K562 (cell line): Measurements from ENCODE around the gene TGFBR3L. TPM values are rescaled to one million over a fixed set of nuclear protein-coding genes. Genes with fewer than 3 reads are reported as not detected.
A peak's percentile ranks its signal among the peaks of the same experiment; 100 is the strongest.

Experiments
- ATAC-seq: fragments of 200-7000 bp; cut with Tn5 transposase; 3 replicates; pipeline ENCODE4 v1.9.1; 2020; ENCODE audit warnings: moderate library complexity
- BruUV-seq: library from RNA; stranded (reverse); fragments of 400-500 nt; replicated peaks from 2 replicates; lab custom pipeline; 2021; lab: Mats Ljungman, UMichigan
- CTCF ChIA-PET: fragments of 300-600 bp; formaldehyde crosslinking; extraction: SDS; loops from one replicate; lab custom pipeline; 2021; ENCODE audit warnings: low intra/inter-chr PET ratio; lab: Yijun Ruan, JAX
- POLR2A ChIA-PET: fragments of 300-600, 350-650 bp; sonication (Branson Sonifier 250); formaldehyde crosslinking; extraction: SDS; loops from one replicate; lab custom pipeline; 2021; ENCODE audit warnings: antibody characterized with exemption, inconsistent platforms; lab: Yijun Ruan, JAX
- DNase-seq, 4 experiments: peaks; one replicate each; pipeline versions ENCODE4 v3.0.0 to v3.0.0-alpha.2; 2011 to 2018; ENCODE audit warnings: low spot score in 3 of 4, mixed read lengths in 3 of 4; ENCODE audit errors: extremely low read depth in 1 of 4
- FAIRE-seq: peaks from 2 replicates; lab custom pipeline; 2011; peaks lifted over from hg19 to GRCh38; lab: Jason Lieb, UNC
- H2AFZ ChIP-seq: 2 replicates; pipeline ENCODE4 v1.6.0; 2011; ENCODE audit warnings: low read depth, low read length, control low read depth, inconsistent platforms
- H3K27ac ChIP-seq: fragments of 200-600 bp; 3 replicates; pipeline ENCODE4 v1.8.0; 2011; ENCODE audit warnings: low read depth, mild to moderate bottlenecking, control low read depth, inconsistent platforms, low read length, moderate library complexity, mixed read lengths; ENCODE audit errors: extremely low read depth
- H3K27me3 ChIP-seq, 2 experiments: fragments of 300-600 bp in 1 of 2; 2 replicates in 1 of 2; 3 replicates in 1 of 2; pipeline versions ENCODE4 v1.6.0 to v1.8.0; 2011; ENCODE audit warnings: inconsistent platforms in 2 of 2, low read length in 2 of 2, mild to moderate bottlenecking in 1 of 2, mixed read lengths in 1 of 2, moderate library complexity in 1 of 2; ENCODE audit not compliant: control insufficient read depth in 2 of 2, insufficient read depth in 2 of 2
- H3K36me3 ChIP-seq: fragments of 300-600 bp; 3 replicates; pipeline ENCODE4 v1.8.0; 2011; ENCODE audit warnings: mild to moderate bottlenecking, low read length, inconsistent platforms; ENCODE audit not compliant: control insufficient read depth, insufficient read depth
- H3K4me1 ChIP-seq, 2 experiments: fragments of 200-600 bp in 1 of 2; replicated peaks in 1 of 2; 2 replicates in 1 of 2; 3 replicates in 1 of 2; pipeline versions ENCODE4 v1.5.1 to v1.8.0; 2011; ENCODE audit warnings: inconsistent platforms in 2 of 2, low read length in 2 of 2, mild to moderate bottlenecking in 1 of 2, mixed read lengths in 1 of 2, moderate library complexity in 1 of 2; ENCODE audit not compliant: control insufficient read depth in 2 of 2, insufficient read depth in 2 of 2
- H3K4me2 ChIP-seq: 2 replicates; pipeline ENCODE4 v1.6.1; 2011; ENCODE audit warnings: low read length, control low read depth, inconsistent platforms, mixed read lengths; ENCODE audit not compliant: insufficient read depth
- H3K4me3 ChIP-seq: fragments of 200-600 bp; sonication (generic), shearing (Covaris generic); 2 replicates; pipeline ENCODE4 v1.5.1; 2016; ENCODE audit warnings: control low read depth, inconsistent platforms
- H3K79me2 ChIP-seq: fragments of 200-600 bp; 3 replicates; pipeline ENCODE4 v1.8.0; 2011; ENCODE audit warnings: low read length, inconsistent platforms; ENCODE audit not compliant: control insufficient read depth, insufficient read depth
- H3K9ac ChIP-seq, 2 experiments: 2 replicates each; pipeline versions ENCODE4 v1.6.0 to v1.6.1; 2011; ENCODE audit warnings: low read depth in 2 of 2, low read length in 2 of 2, control low read depth in 1 of 2, inconsistent platforms in 1 of 2, mild to moderate bottlenecking in 1 of 2, mixed read lengths in 1 of 2; ENCODE audit not compliant: insufficient read depth in 1 of 2
- H3K9me1 ChIP-seq: one replicate; pipeline ENCODE4 v1.6.0; 2011; ENCODE audit warnings: inconsistent platforms, mild to moderate bottlenecking, low read length, moderate library complexity; ENCODE audit not compliant: control insufficient read depth, insufficient read depth
- H3K9me3 ChIP-seq: replicated peaks from 2 replicates; pipeline ENCODE4 v1.5.1; 2011; ENCODE audit warnings: low read depth, low read length, inconsistent platforms; ENCODE audit not compliant: control insufficient read depth, insufficient read depth
- H4K20me1 ChIP-seq: replicated peaks from 2 replicates; pipeline ENCODE4 v1.6.1; 2011; ENCODE audit warnings: low read length, inconsistent platforms, mixed read lengths; ENCODE audit not compliant: control insufficient read depth, insufficient read depth
- ASH1L ChIP-seq: fragments of 450-650 bp; IDR thresholded peaks from 2 replicates; pipeline ENCODE4 v1.6.1; 2018; ENCODE audit warnings: borderline replicate concordance, mild to moderate bottlenecking, low read depth; ENCODE audit not compliant: partially characterized antibody
- BCL6 ChIP-seq: fragments of 250-450 bp; sonication (Bioruptor Pico); IDR thresholded peaks from 2 replicates; pipeline ENCODE4 v1.4.0; 2020
- JUN ChIP-seq, 2 experiments: sonication (generic) in 1 of 2; formaldehyde crosslinking in 1 of 2; IDR thresholded peaks; 2 replicates each; pipeline versions ENCODE4 v1.6.1 to v1.8.0; 2012 to 2022; ENCODE audit warnings: borderline replicate concordance in 2 of 2, mild to moderate bottlenecking in 2 of 2, improper control_type of control experiment in 1 of 2, low read depth in 1 of 2, low read length in 1 of 2, missing genetic modification reagents in 1 of 2
- NFE2 ChIP-seq: IDR thresholded peaks from 2 replicates; pipeline ENCODE4 v1.6.1; 2014; ENCODE audit warnings: antibody characterized with exemption, low read depth
- POLR2G ChIP-seq: fragments of 200-400 bp; formaldehyde crosslinking; IDR thresholded peaks from 2 replicates; pipeline ENCODE4 v1.6.1; 2017; ENCODE audit warnings: low read depth, mild to moderate bottlenecking, antibody characterized with exemption, low read length, moderate library complexity
- SFPQ ChIP-seq: fragments of 200-400 bp; formaldehyde crosslinking; IDR thresholded peaks from 2 replicates; pipeline ENCODE4 v1.6.1; 2017; ENCODE audit warnings: mild to moderate bottlenecking, low read depth, low read length, moderate library complexity
- SIRT6 ChIP-seq: IDR thresholded peaks from one replicate; pipeline ENCODE4 v1.6.1; 2012; ENCODE audit warnings: low read depth, mild to moderate bottlenecking, control low read depth, inconsistent platforms, low read length, moderate library complexity
- SUPT5H ChIP-seq: fragments of 450-650 bp; IDR thresholded peaks from 2 replicates; pipeline ENCODE4 v1.6.1; 2016
- ZNF316 ChIP-seq: fragments of 450-650 bp; IDR thresholded peaks from 2 replicates; pipeline ENCODE4 v1.6.1; 2016
- ZNF347 ChIP-seq: fragments of 450-650 bp; formaldehyde crosslinking; IDR thresholded peaks from 2 replicates; pipeline ENCODE4 v1.4.0; 2020; ENCODE audit warnings: low read depth, mild to moderate bottlenecking, moderate library complexity
- WGBS: fragments of 100-300 bp; shearing (Covaris generic); methylation state at CpG from one replicate; pipeline ENCODE4 v1.1.6; 2016; ENCODE audit warnings: low coverage, mixed read lengths; ENCODE audit not compliant: insufficient coverage; ENCODE audit errors: missing lambda C conversion rate; 5-methylcytosine and 5-hydroxymethylcytosine counted together
- in situ Hi-C: fragments of 300-500 bp; cut with MboI; formaldehyde crosslinking; loops from 4 replicates; pipeline ENCODE4 v1.15.0; 2018; ENCODE audit warnings: inconsistent platforms, mixed read lengths
- intact Hi-C: fragments of 100-400 bp; cut with micrococcal nuclease; formaldehyde crosslinking; loops from 2 replicates; pipeline ENCODE4 v1.14.2; 2022
- polyA plus RNA-seq, 8 experiments: library from polyadenylated mRNA; depleted of rRNA in 4 of 8; stranded (reverse) in 5 of 8; unstranded in 3 of 8; fragments of >200 nt; fragmentation: Nextera tagmentation in 2 of 8; fragmentation: Illumina TruSeq in 1 of 8; extraction: Ambion mirVana in 2 of 8; extraction: Trizol in 1 of 8; gene quantifications; 2 replicates each; pipeline versions ENCODE4 v1.2.1 to v1.2.3, GENCODE V29; 2011 to 2014; ENCODE audit warnings: inconsistent platforms in 1 of 8, missing spikeins in 1 of 8
- total RNA-seq, 7 experiments: library from RNA; depleted of rRNA in 6 of 7; stranded (reverse); fragments of >200 nt in 6 of 7; fragmentation: Illumina TruSeq in 2 of 7; extraction: Trizol in 2 of 7; gene quantifications; 2 replicates each; pipeline versions ENCODE4 v1.2.1 to v1.2.3, GENCODE V29; 2011 to 2021; ENCODE audit warnings: low replicate concordance in 1 of 7
- TF ChIP-seq, protein P1 (sequence below): sonication (generic); formaldehyde crosslinking; IDR thresholded peaks from 2 replicates; pipeline ENCODE4 v1.8.0; 2023; ENCODE audit warnings: mild to moderate bottlenecking, missing genetic modification reagents

The TGFBR3L gene
- total and polyA plus RNA-seq, 9 of the 15 experiments (the other 6 are each of a cell fraction or from before 2014, with no cell fraction given) = not detected

GRCh38 chr19:7953576-7953975 is 38.9 kb downstream of the TGFBR3L start:
- Histone ChIP-seq H3K79me2 (no peaks in the 10 kb centered on the region), H3K4me3 (no peak overlapping the region), H3K36me3 (peaks cover 14% of the 10 kb centered on the region; the same call in 1 of the 3 replicates), H3K9me3 (no peaks in the 10 kb centered on the region), H3K4me1 (peaks cover 7 to 26% of the 10 kb centered on the region in 2 experiments; a peak in 4 of 5 replicates), H3K27ac (no peak overlapping the region), H2AFZ (no peak overlapping the region), H3K9ac (no peak overlapping the region; a peak in 1 of 4 replicates), H3K4me2 (no peak overlapping the region), H3K9me1 (no peaks in the 10 kb centered on the region), H3K27me3 (no peaks in the 10 kb centered on the region), H4K20me1 (no peaks in the 10 kb centered on the region)
- ATAC-seq (no peak), FAIRE-seq (no peak), DNase-seq (no peak)
- intact Hi-C loops = no loop called here
- no peak for TF ChIP-seq SIRT6
- TF ChIP-seq, protein P1, sequence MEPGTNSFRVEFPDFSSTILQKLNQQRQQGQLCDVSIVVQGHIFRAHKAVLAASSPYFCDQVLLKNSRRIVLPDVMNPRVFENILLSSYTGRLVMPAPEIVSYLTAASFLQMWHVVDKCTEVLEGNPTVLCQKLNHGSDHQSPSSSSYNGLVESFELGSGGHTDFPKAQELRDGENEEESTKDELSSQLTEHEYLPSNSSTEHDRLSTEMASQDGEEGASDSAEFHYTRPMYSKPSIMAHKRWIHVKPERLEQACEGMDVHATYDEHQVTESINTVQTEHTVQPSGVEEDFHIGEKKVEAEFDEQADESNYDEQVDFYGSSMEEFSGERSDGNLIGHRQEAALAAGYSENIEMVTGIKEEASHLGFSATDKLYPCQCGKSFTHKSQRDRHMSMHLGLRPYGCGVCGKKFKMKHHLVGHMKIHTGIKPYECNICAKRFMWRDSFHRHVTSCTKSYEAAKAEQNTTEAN = no peak
- 56% methylated on average over 6 of the region's 7 CpGs for WGBS
- ChIA-PET CTCF (no interaction called here), POLR2A (interaction anchor here (4.1 kb wide), 1 partner anchor 10 kb away, joined by 26 read pairs; the partner anchor contains the start of gene TIMM44)
- in situ Hi-C loops = no loop called here
- BruUV-seq = no TSS peak

DNA sequence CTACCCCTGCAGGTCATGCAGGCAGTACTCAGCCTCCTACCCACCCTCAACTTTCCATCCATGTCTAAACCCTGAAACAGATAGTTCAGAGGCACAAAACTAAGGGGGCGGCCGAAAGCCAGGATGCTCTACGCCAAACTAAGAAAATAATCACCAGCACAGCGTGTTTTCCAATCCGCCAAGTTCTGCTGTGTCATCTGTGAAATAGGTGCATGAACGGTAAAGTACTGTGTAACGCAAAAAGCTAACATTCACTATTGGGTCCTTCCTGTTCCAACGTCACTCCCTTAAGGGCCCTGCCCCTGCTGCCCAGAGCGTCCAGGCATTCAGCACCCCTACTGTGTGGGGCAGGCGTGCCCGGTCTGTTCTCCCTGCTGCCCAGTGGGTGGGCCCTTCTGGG is 41.1 kb downstream of the TGFBR3L start:
- H3K9me1 ChIP-seq = no peaks in the 10 kb centered on the region
- H3K9ac ChIP-seq = peak overlapping the region in 1 of 2 experiments; percentile 37; a peak in 2 of 4 replicates
- 78% methylated on average over 11 of the region's 11 CpGs for WGBS
- peaks cover 14 to 30% of the 10 kb centered on the region in 2 experiments; a peak in 4 of 5 replicates for H3K4me1 ChIP-seq
- H3K79me2 ChIP-seq = no peaks in the 10 kb centered on the region
- H3K4me3 ChIP-seq = no peak overlapping the region
- DNase-seq (no peak), FAIRE-seq (no peak), ATAC-seq (no peak; the same call in 2 of the 3 replicates)
- POLR2A ChIA-PET = interaction anchor here (4.1 kb wide), 1 partner anchor 12 kb away, joined by 26 read pairs; the partner anchor contains the start of gene TIMM44
- in situ Hi-C loops (no loop called here), intact Hi-C loops (no loop called here)
- no peaks in the 10 kb centered on the region for H3K27me3 ChIP-seq
- no peak overlapping the region for H2AFZ ChIP-seq
- H3K36me3 ChIP-seq = peaks cover 29% of the 10 kb centered on the region; the same call in 1 of the 3 replicates
- no TSS peak for BruUV-seq
- CTCF ChIA-PET = no interaction called here
- no peak overlapping the region for H3K27ac ChIP-seq
- no peak overlapping the region for H3K4me2 ChIP-seq
- H3K9me3 ChIP-seq = no peaks in the 10 kb centered on the region
- no peaks in the 10 kb centered on the region for H4K20me1 ChIP-seq
- TF ChIP-seq NFE2 (peak; percentile 49; the same call in 1 of the 2 replicates), JUN (IDR thresholded peaks at IDR 0.05; ENCODE audit: borderline replicate concordance, low read depth, low read length) (no peak), JUN (CRISPR knock-in tag; IDR thresholded peaks at IDR 0.05; ENCODE audit: borderline replicate concordance) (no peak), ASH1L (no peak), SFPQ (no peak), POLR2G (peak; percentile 33; the same call in 1 of the 2 replicates), ZNF316 (0 out of 2 replicates have a peak, but pooled peaks have one; percentile 30), ZNF347 (CRISPR knock-in tag) (no peak), BCL6 (no peak), SUPT5H (0 out of 2 replicates have a peak, but pooled peaks have one; percentile 15)
